Endothelial cell of umbilical vein (primary cell): ENCODE results near the gene ZBTB20. TPM values are rescaled to one million over a fixed set of nuclear protein-coding genes. Genes with fewer than 3 reads are reported as not detected.

Experiments used
- BruUV-seq: library from RNA; stranded (reverse); fragments of 400-500 nt; replicated peaks from 2 replicates; lab custom pipeline; 2021; lab: Mats Ljungman, UMichigan
- CTCF ChIA-PET: fragments of 300-600, 350-600 bp; sonication (Branson Sonifier 250); formaldehyde crosslinking; loops from one replicate; lab custom pipeline; 2021; ENCODE audit warnings: antibody characterized with exemption, inconsistent platforms; lab: Charles Lee
- POLR2A ChIA-PET: fragments of 300-600, 350-600 bp; sonication (Branson Sonifier 250); formaldehyde crosslinking; loops from one replicate; lab custom pipeline; 2021; ENCODE audit warnings: antibody characterized with exemption, inconsistent platforms; lab: Charles Lee
- DNase-seq: peaks from one replicate; pipeline ENCODE4 v3.0.0-alpha.2; 2011; ENCODE audit warnings: low read depth, low spot score
- FAIRE-seq: peaks from 2 replicates; lab custom pipeline; 2011; peaks lifted over from hg19 to GRCh38; lab: Jason Lieb, UNC
- H2AFZ ChIP-seq: 2 replicates; pipeline ENCODE4 v1.6.0; 2012; ENCODE audit warnings: low read depth, low read length, control low read depth, inconsistent platforms
- H3K27ac ChIP-seq: 2 replicates; pipeline ENCODE4 v1.5.1; 2011; ENCODE audit warnings: low read depth, mild to moderate bottlenecking, control low read depth, low read length, moderate library complexity; ENCODE audit not compliant: insufficient read depth
- H3K27me3 ChIP-seq, 2 experiments: 2 replicates each; pipeline versions ENCODE4 v1.6.0 to v1.6.1; 2011; ENCODE audit warnings: low read length in 2 of 2, mixed read lengths in 1 of 2; ENCODE audit not compliant: control insufficient read depth in 2 of 2, insufficient read depth in 2 of 2
- H3K36me3 ChIP-seq, 2 experiments: 2 replicates in 1 of 2; 3 replicates in 1 of 2; pipeline ENCODE4 v1.5.1; 2011; ENCODE audit warnings: low read length in 2 of 2, mild to moderate bottlenecking in 1 of 2, moderate library complexity in 1 of 2; ENCODE audit not compliant: control insufficient read depth in 2 of 2, insufficient read depth in 2 of 2; ENCODE audit errors: extremely low read depth in 1 of 2
- H3K4me1 ChIP-seq: 3 replicates; pipeline ENCODE4 v1.5.1; 2011; ENCODE audit warnings: mild to moderate bottlenecking, low read length; ENCODE audit not compliant: control insufficient read depth, insufficient read depth; ENCODE audit errors: extremely low read depth
- H3K4me2 ChIP-seq: 2 replicates; pipeline ENCODE4 v1.6.1; 2011; ENCODE audit warnings: low read length, control low read depth, mixed read lengths; ENCODE audit not compliant: insufficient read depth
- H3K4me3 ChIP-seq, 3 experiments: fragments of 200-600 bp in 1 of 3; sonication (generic), shearing (Covaris generic) in 1 of 3; replicated peaks in 1 of 3; 2 replicates each; pipeline ENCODE4 v1.5.1; 2011 to 2016; ENCODE audit warnings: control low read depth in 3 of 3, low read length in 3 of 3, mild to moderate bottlenecking in 2 of 3, inconsistent platforms in 1 of 3, low read depth in 1 of 3, moderate library complexity in 1 of 3; ENCODE audit not compliant: insufficient read depth in 1 of 3
- H3K79me2 ChIP-seq: 2 replicates; pipeline ENCODE4 v1.6.0; 2012; ENCODE audit warnings: low read length, inconsistent platforms; ENCODE audit not compliant: control insufficient read depth, insufficient read depth
- H3K9ac ChIP-seq: replicated peaks from 2 replicates; pipeline ENCODE3; 2011; ENCODE audit warnings: low read length, control low read depth; ENCODE audit not compliant: insufficient read depth; ENCODE audit errors: extremely low read depth
- H3K9me1 ChIP-seq: replicated peaks from 3 replicates; pipeline ENCODE4 v1.6.0; 2011; ENCODE audit warnings: mild to moderate bottlenecking, low read length; ENCODE audit not compliant: control insufficient read depth, insufficient read depth; ENCODE audit errors: extremely low read depth
- H3K9me3 ChIP-seq: replicated peaks from 2 replicates; pipeline ENCODE4 v1.5.1; 2012; ENCODE audit warnings: low read length, inconsistent platforms; ENCODE audit not compliant: control insufficient read depth, insufficient read depth
- H4K20me1 ChIP-seq: replicated peaks from 2 replicates; pipeline ENCODE3; 2011; ENCODE audit warnings: mild to moderate bottlenecking, low read length; ENCODE audit not compliant: control insufficient read depth, insufficient read depth; ENCODE audit errors: extremely low read depth
- CTCF ChIP-seq, 2 donors: IDR thresholded peaks; 1 replicate in 1 of 2; 2 replicates in 1 of 2; pipeline ENCODE4 v1.5.1; 2011; ENCODE audit warnings: low read length in 2 of 2, mild to moderate bottlenecking in 2 of 2, moderate library complexity in 2 of 2, control low read depth in 1 of 2, inconsistent platforms in 1 of 2, low read depth in 1 of 2; ENCODE audit not compliant: insufficient read depth in 1 of 2; ENCODE audit errors: extremely low read depth in 1 of 2
- EZH2 ChIP-seq: IDR thresholded peaks from 2 replicates; pipeline ENCODE4 v1.6.1; 2012; ENCODE audit warnings: borderline replicate concordance, low read depth, mild to moderate bottlenecking, moderate library complexity, low read length, inconsistent platforms; ENCODE audit not compliant: severe bottlenecking
- FOS ChIP-seq: IDR thresholded peaks from 2 replicates; pipeline ENCODE4 v1.6.1; 2011; ENCODE audit warnings: mild to moderate bottlenecking, low read length, moderate library complexity, borderline replicate concordance; ENCODE audit not compliant: insufficient read depth
- GATA2 ChIP-seq: IDR thresholded peaks from 2 replicates; pipeline ENCODE4 v1.7.0; 2011; ENCODE audit warnings: low read depth, mild to moderate bottlenecking, moderate library complexity, mixed read lengths, low read length; ENCODE audit not compliant: insufficient read length, insufficient read depth
- JUN ChIP-seq: IDR thresholded peaks from 2 replicates; pipeline ENCODE4 v1.6.1; 2011; ENCODE audit warnings: borderline replicate concordance, low read depth; ENCODE audit not compliant: insufficient read length, insufficient read depth
- MAX ChIP-seq: IDR thresholded peaks from 2 replicates; pipeline ENCODE4 v1.6.1; 2011; ENCODE audit not compliant: insufficient read depth, insufficient read length
- MYC ChIP-seq: IDR thresholded peaks from one replicate; pipeline ENCODE4 v1.6.1; 2011; ENCODE audit warnings: mild to moderate bottlenecking, low read depth, low read length
- POLR2A ChIP-seq: IDR thresholded peaks from 2 replicates; pipeline ENCODE4 v1.6.1; 2012; ENCODE audit warnings: low read depth, mild to moderate bottlenecking, control low read depth, low read length
- POLR2AphosphoS5 ChIP-seq: IDR thresholded peaks from 2 replicates; pipeline ENCODE4 v1.6.1; 2012; ENCODE audit warnings: low read depth, mild to moderate bottlenecking, control low read depth, low read length, moderate library complexity; ENCODE audit not compliant: insufficient read depth
- dilution Hi-C: fragments of 300-500 bp; cut with MboI; formaldehyde crosslinking; loops from one replicate; pipeline ENCODE4 v1.15.0; 2019; ENCODE audit warnings: low sequenced_read_pairs; ENCODE audit not compliant: extremely low pct_ligation_motif_present
- intact Hi-C: fragments of 100-400 bp; cut with micrococcal nuclease; formaldehyde crosslinking; loops from one replicate; pipeline ENCODE4 v1.10.0; 2022
- polyA plus RNA-seq, 4 experiments: library from polyadenylated mRNA; depleted of rRNA in 3 of 4; stranded (reverse) in 3 of 4; unstranded in 1 of 4; fragments of >200 nt; gene quantifications; 2 replicates each; pipeline versions ENCODE4 v1.2.1 to v1.2.3, GENCODE V29; 2011 to 2012; ENCODE audit warnings: missing spikeins in 1 of 4
- total RNA-seq: library from RNA; stranded (reverse); gene quantifications from 2 replicates; pipeline ENCODE4 v1.2.3, GENCODE V29; 2021

The ZBTB20 gene
- total and polyA plus RNA-seq, 2 donors (not counting 3 experiments of a cell fraction or from before 2014, with no cell fraction given) = 2.1 to 20.5 TPM

GRCh38 chr3:114830652-114831051 is 316.4 kb downstream of the ZBTB20 start:
- TF ChIP-seq JUN = no peak
- no peak for TF ChIP-seq MYC
- no peak for TF ChIP-seq EZH2
- TF ChIP-seq FOS = no peak
- TF ChIP-seq GATA2 = no peak
- no peak for TF ChIP-seq POLR2A
- no peak for TF ChIP-seq MAX
- TF ChIP-seq CTCF (IDR thresholded peaks at IDR 0.05; ENCODE audit: extremely low read depth in 1 of 2, insufficient read depth in 1 of 2, low read depth in 1 of 2, low read length in 2 of 2) = no peak
- no peak for TF ChIP-seq POLR2AphosphoS5
- no peak for DNase-seq

More at GRCh38 chr3:114830652-114831051, 316.4 kb downstream of the ZBTB20 start:
- dilution Hi-C loops = no loop called here
- Histone ChIP-seq H3K9me3 (no peaks in the 10 kb centered on the region), H3K36me3 (no peaks in the 10 kb centered on the region), H3K9ac (no peak overlapping the region), H3K79me2 (no peaks in the 10 kb centered on the region), H3K4me3 (no peak overlapping the region), H3K4me1 (no peaks in the 10 kb centered on the region), H4K20me1 (peaks cover 2% of the 10 kb centered on the region), H3K27ac (no peak overlapping the region), H3K9me1 (no peaks in the 10 kb centered on the region), H2AFZ (no peak overlapping the region), H3K27me3 (no peaks in the 10 kb centered on the region), H3K4me2 (no peak overlapping the region)
- intact Hi-C loops = no loop called here
- ChIA-PET POLR2A (no interaction called here), CTCF (interaction anchor here (0.7 kb wide), 1 partner anchor 209 kb away, joined by 3 read pairs; no protein-coding TSS in a partner anchor)
- BruUV-seq = no TSS peak
- no peak for FAIRE-seq
